HG03354 (cell line): ENCODE measurements around the gene GNA14.
"Not testable (repeated sequence)": the region's sequence is repeated elsewhere in the genome, so short reads cannot be mapped to it uniquely, and the experiment has no call there.

ENCODE experiments used
- ATAC-seq: cut with Tn5 transposase; IDR thresholded peaks from one replicate; pipeline ENCODE4 v1.9.1; 2021; ENCODE audit warnings: mild to moderate bottlenecking; ENCODE audit not compliant: unreplicated experiment, poor library complexity, severe bottlenecking

GNA14 gene

GRCh38 chr9:77505232-77505631, 142.9 kb downstream of the GNA14 start:
- no peak for ATAC-seq

GRCh38 chr9:77502568-77502967, 145.6 kb downstream of the GNA14 start:
- no peak for ATAC-seq

DNA sequence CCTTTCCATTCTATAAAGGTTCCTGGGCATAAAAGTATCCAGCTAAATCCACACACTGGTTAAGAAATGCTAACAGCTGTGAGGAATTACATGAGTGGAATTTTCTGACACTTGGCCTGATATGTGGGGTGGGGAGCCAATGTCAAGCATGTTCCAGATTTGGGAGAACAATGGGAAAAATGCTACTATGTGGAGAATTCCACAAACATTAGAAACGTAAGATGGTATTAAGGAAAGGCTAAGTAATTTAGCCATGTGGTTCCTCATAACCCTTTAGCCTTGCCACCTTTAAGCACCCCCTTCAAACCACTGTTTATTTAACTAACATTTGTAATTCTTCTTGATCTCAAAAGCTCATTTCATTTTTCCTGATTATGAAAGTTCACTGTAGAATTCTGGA, 149.2 kb downstream of the GNA14 start:
- no peak for ATAC-seq

GRCh38 chr9:77497322-77498198, 150.6 kb downstream of the GNA14 start:
- no peak for ATAC-seq

DNA sequence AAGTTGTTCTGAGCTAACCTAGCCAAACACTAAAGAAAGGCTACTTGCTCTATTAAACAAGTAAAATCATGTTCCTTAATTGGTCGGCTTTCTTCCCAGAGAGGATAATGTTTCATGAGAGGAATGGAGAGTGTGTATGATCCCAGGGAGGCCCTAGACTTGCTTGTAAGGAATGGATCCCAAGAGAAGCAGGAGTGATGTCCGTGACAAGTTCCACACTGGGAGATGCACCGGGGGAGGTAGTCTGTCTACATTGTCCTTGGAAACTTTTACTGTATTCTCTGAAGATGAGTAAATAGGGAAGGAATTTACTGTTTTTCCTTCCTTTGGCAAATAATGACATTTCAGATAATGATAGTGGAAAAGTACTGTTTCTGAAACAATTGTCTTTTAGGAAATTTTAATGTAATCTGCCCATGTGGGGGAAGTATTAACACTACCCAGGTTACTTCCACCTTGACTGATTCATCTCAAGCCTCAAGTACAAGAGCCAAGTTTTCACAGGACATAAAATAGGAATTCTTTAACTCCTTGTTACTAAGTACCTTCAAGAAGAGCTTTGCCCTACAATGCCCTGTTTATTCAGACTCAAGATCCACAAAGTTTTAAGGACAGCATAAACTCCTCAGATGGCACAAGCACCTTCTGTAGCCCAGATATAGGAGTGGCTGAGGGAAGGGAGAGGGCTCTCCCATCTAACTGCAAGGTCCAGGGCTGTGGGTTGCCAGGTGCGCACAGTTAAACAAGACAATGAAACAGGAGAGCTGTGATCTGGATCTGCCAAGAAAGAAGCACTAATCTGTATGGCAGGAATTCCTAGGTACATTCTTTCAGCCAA, 152.1 kb downstream of the GNA14 start:
- ATAC-seq, result no peak

GRCh38 chr9:77490279-77490678, 157.8 kb downstream of the GNA14 start:
- not testable (repeated sequence) for ATAC-seq

DNA sequence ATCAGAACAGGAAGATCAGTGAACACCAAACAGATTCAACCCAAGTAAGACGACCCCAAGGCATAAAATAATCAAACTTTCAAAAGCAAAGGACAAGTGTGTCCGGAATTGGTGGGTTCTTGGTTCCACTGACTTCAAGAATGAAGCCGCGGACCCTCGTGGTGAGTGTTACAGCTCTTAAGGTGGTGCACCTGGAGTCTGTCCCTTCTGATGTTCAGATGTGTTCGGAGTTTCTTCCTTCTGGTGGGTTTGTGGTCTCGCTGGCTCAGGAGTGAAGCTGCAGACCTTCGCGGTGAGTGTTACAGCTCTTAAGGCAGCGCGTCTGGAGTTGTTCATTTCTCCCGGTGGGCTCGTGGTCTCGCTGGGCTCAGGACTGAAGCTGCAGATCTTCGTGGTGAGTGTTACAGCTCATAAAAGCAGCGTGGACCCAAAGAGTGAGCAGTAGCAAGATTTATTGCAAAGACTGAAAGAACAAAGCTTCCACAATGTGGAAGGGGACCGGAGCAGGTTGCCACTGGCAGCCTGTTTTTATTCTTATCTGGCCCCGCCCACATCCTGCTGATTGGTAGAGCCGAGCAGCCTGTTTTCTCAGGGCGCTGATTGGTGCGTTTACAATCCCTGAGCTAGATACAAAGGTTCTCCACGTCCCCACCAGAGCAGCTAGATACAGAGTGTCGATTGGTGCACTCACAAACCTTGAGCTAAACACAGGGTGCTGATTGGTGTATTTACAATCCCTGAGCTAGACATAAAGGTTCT, 158.5 kb downstream of the GNA14 start:
- not testable (repeated sequence) for ATAC-seq

GRCh38 chr9:77488439-77489126, 159.5 kb downstream of the GNA14 start:
- peak; percentile 64 for ATAC-seq

DNA sequence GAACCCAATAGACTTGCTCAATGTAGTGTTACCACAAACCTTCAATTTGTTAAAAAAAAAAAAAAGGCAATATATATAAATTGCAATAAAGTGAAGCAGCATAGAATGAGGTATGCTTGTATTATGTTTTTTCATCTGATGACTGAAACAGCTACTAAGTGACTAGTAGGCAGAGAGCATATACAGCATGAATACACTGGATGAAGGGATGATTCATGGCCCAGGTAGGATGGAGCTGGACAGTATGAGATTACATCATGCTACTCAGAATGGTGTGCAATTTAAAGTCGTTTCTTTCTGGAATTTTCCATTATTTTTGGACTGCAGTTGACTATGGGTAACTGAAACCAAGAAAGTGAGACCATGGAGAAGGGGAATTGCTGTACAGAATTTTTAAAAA, 161.2 kb downstream of the GNA14 start:
- ATAC-seq, result no peak

- ATAC-seq, result no peak
Observed at GRCh38 chr9:77486463-77486862, 161.7 kb downstream of the GNA14 start.

- peak; percentile 99 for ATAC-seq
Observed at GRCh38 chr9:77475641-77476473, 172.3 kb downstream of the GNA14 start.

DNA sequence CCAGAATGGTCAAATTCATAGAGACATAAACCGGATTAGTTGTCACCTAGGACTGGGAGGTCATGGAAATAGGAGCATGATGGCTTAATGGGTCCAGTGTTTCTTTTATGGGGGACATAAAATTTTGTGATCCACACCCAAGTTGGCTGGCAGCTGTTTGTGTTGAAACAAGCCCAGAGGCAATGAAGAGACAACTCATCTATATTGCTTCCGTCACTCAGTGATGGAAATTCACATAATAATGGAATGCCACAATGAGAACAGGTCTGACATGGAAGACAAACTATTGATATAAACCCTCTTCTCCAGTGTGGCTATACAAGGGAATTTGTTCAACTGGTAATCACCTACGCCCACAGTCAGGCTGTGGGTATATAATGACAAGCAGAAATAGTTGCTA, 173.2 kb downstream of the GNA14 start:
- ATAC-seq, result no peak

- ATAC-seq, result no peak
Observed at GRCh38 chr9:77472646-77473045, 175.5 kb downstream of the GNA14 start.

GRCh38 chr9:77471572-77471971, 176.6 kb downstream of the GNA14 start:
- ATAC-seq, result no peak

DNA sequence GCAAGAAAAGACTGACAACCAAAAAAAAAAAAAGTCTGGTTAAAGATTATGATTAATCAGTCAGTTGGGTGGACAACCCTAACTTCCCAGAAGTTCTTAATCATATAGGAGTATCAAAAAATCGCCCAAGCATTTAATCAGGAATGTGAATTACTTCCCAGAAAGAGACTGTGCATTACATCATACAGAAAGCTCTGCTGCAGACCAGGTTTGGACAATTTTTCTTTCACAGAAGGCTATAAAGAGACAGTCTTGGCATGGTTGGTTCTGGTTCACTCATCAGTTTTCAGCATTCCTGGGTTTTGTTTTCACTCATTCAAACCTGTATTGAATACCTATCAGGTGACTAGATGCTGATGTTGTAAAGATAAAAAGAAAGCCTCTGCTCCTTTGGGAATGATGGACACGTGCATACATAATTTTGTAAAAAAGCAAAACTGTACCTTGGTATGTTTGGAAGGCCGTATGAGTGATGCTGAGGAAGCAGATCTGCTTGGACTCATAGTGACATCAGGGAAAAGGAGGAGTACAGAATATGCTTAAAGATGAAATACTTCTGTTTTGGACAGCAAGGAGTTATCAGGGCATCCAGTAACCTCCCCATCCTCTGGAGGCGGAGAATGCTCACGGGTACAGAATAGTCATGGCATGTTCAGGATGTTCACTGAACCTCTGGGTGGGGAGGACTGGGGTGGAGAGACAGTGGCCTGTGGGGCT, 178.4 kb downstream of the GNA14 start:
- ATAC-seq, result no peak

DNA sequence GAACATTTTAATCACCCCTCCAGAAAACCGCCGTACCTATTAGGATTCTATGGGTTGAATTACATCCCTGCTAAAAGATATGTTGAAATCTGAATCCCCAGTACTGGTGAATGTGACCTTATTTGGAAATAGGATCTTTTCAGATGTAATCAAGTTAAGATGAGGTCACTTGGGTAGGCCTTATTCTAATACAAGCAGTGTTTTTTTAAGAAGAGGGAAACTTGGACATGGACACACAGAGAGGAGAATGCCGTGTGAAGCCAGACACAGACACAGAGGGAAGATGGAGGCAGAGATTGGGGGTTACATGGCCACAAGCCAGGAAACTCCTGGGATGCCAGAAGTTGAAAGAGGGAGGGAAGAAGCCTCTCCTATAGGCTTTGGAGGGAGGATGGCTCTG, 183.5 kb downstream of the GNA14 start:
- ATAC-seq, result no peak

GRCh38 chr9:77463151-77463550, 185.0 kb downstream of the GNA14 start:
- no peak for ATAC-seq

DNA sequence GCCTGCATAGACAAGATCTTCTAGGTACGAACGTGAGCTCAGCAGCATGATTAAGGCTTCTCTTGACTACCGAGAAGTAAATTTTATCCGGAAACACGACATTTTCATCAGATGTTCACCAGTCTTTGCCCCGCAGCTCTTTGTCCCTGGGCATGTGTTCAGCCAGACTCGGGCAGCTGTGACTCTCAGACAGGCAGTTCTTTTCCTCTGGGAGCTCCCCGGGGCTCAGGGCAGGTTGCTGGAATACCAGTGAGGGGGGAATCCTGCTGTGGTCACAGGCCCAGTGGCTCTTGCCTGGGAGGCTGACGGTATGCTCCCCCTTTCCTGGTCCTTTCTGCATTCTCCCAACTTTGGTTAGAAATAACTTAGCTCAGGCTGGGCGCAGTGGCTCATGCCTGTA, 186.1 kb downstream of the GNA14 start:
- no peak for ATAC-seq
